Breast epithelium (tissue), 3 donors: ENCODE results near the gene LMCD1.

Experiments
- CTCF ChIP-seq, 3 donors: fragments of 450-650 bp; IDR thresholded peaks; one replicate each; pipeline ENCODE4 v1.5.1; 2016 to 2017; ENCODE audit warnings: antibody characterized with exemption in 3 of 3, mild to moderate bottlenecking in 3 of 3, moderate library complexity in 3 of 3
- POLR2A ChIP-seq: fragments of 450-650 bp; IDR thresholded peaks from one replicate; pipeline ENCODE4 v1.6.1; 2016; ENCODE audit warnings: antibody characterized with exemption, mild to moderate bottlenecking, moderate library complexity
- POLR2AphosphoS5 ChIP-seq, 3 donors: sonication (generic); formaldehyde crosslinking; IDR thresholded peaks; one replicate each; pipeline ENCODE4 v1.6.1; 2017; ENCODE audit warnings: antibody characterized with exemption in 3 of 3

GRCh38 chr3:8561370-8561769, 59.7 kb downstream of the LMCD1 start:
- TF ChIP-seq CTCF (IDR thresholded peaks at IDR 0.05) = no peak
- TF ChIP-seq POLR2A = no peak
- no peak for TF ChIP-seq POLR2AphosphoS5 (IDR thresholded peaks at IDR 0.05)
